Right lobe of liver (tissue), 6 donors: ENCODE measurements around the gene ELOA. TPM values are rescaled to one million over a fixed set of nuclear protein-coding genes. Genes with fewer than 3 reads are reported as not detected.

Source experiments
- ATAC-seq, 4 donors: fragments of 200-7000 bp; cut with Tn5 transposase; one replicate each; pipeline ENCODE4 v1.9.1; 2020; ENCODE audit warnings: mild to moderate bottlenecking in 4 of 4, moderate library complexity in 4 of 4
- DNase-seq, 3 donors: peaks; one replicate each; pipeline ENCODE4 v3.0.0-alpha.2; 2020
- H3K27ac ChIP-seq, 3 donors: fragments of 200-600 bp; one replicate each; pipeline ENCODE4 v1.8.0; 2022
- H3K27me3 ChIP-seq, 2 donors: fragments of 200-600 bp; one replicate each; pipeline ENCODE4 v1.8.0; 2022
- H3K36me3 ChIP-seq, 4 donors: fragments of 200-600 bp; sonication (generic) in 1 of 4; one replicate each; pipeline versions ENCODE4 v1.5.1 to v1.8.0; 2017 to 2022; ENCODE audit warnings: control low read depth in 1 of 4
- H3K4me1 ChIP-seq, 4 donors: fragments of 200-600 bp; sonication (generic) in 1 of 4; one replicate each; pipeline versions ENCODE4 v1.5.1 to v1.8.0; 2017 to 2022; ENCODE audit warnings: control low read depth in 1 of 4
- H3K4me3 ChIP-seq, 3 donors: fragments of 200-600 bp; one replicate each; pipeline ENCODE4 v1.8.0; 2022
- H3K9me3 ChIP-seq, 4 donors: fragments of 200-600 bp; sonication (generic) in 1 of 4; one replicate each; pipeline versions ENCODE4 v1.5.1 to v1.8.0; 2017 to 2022; ENCODE audit warnings: control low read depth in 1 of 4
- CTCF ChIP-seq, 4 donors: fragments of 200-600 bp in 3 of 4; fragments of 450-650 bp in 1 of 4; IDR thresholded peaks; one replicate each; pipeline versions ENCODE4 v1.5.1 to v1.8.0; 2016 to 2022; ENCODE audit warnings: antibody characterized with exemption in 4 of 4, mild to moderate bottlenecking in 2 of 4
- POLR2A ChIP-seq: fragments of 450-650 bp; IDR thresholded peaks from one replicate; pipeline ENCODE4 v1.6.1; 2017; ENCODE audit warnings: antibody characterized with exemption, mild to moderate bottlenecking
- WGBS: methylation state at CpG from one replicate; pipeline ENCODE4 v1.1.6; 2018; ENCODE audit warnings: low coverage, low lambda C conversion rate; ENCODE audit not compliant: insufficient coverage; ENCODE audit errors: missing lambda C conversion rate; 5-methylcytosine and 5-hydroxymethylcytosine counted together
- intact Hi-C, 2 donors: fragments of 100-400 bp; cut with DNase I; formaldehyde crosslinking; loops; one replicate each; pipeline versions ENCODE4 v1.11.2 to v1.14.1; 2022
- total RNA-seq, 6 experiments: library from RNA; depleted of rRNA in 2 of 6; stranded (reverse); fragments of >200 nt in 2 of 6; fragmentation: NEBNext Ultra II Directional in 3 of 6; extraction: Animal tissue kit (Norgen Biotek cat#: 25700) in 3 of 6; gene quantifications; one replicate each; pipeline versions ENCODE4 v1.1.0 to v1.2.4, GENCODE V29; 2016 to 2023
- donor health status: DM: no; HTN: yes; CAD: no.
- donor health status: DM: no; HTN: no; CAD: no.
- donor health status: DM: no; HTN: no; CAD: no.
- donor health status: DM: no; HTN: yes; CAD: no.
- donor health status: DM: no; HTN: yes; CAD: no.

ELOA gene
- total RNA-seq, 6 experiments from 2014 or later = 21.1 to 42.2 (median 36.1) TPM

- peaks cover 0 to 34% (median 14%) of the 10 kb centered on the region in 4 donors for H3K4me1 ChIP-seq
- H3K27me3 ChIP-seq = no peaks in the 10 kb centered on the region
- 100% methylated on average over 2 of the region's 7 CpGs for WGBS
- H3K4me3 ChIP-seq = peak overlapping the region; percentile 71 to 80 (median 76)
- H3K36me3 ChIP-seq = peaks cover 0 to 31% (median 4%) of the 10 kb centered on the region in 4 donors
- DNase-seq (no peak), ATAC-seq (no peak)
- no peaks in the 10 kb centered on the region for H3K9me3 ChIP-seq
- H3K27ac ChIP-seq = peak overlapping the region; percentile 89 to 96 (median 94)
- TF ChIP-seq POLR2A (no peak), CTCF (IDR thresholded peaks at IDR 0.05) (no peak)
- intact Hi-C loops = no loop called here
Measured at GRCh38 chr1:23799255-23799569, 55.9 kb downstream of the ELOA start.

GRCh38 chr1:23799570-23800399, 56.5 kb downstream of the ELOA start:
- Histone ChIP-seq H3K4me3 (peak overlapping the region; percentile 71 to 80 (median 76)), H3K9me3 (no peaks in the 10 kb centered on the region), H3K27ac (peak overlapping the region; percentile 89 to 96 (median 94)), H3K36me3 (peaks cover 0 to 31% (median 2%) of the 10 kb centered on the region in 4 donors), H3K27me3 (no peaks in the 10 kb centered on the region), H3K4me1 (peaks cover 0 to 36% (median 14%) of the 10 kb centered on the region in 4 donors)
- WGBS = no CpG with 5 or more reads among the region's 48 CpGs
- TF ChIP-seq POLR2A (peak; percentile 73), CTCF (IDR thresholded peaks at IDR 0.05) (no peak)
- ATAC-seq (peak; percentile 55 to 76 (median 68)), DNase-seq (peak; percentile 85 to 92 (median 90))
- intact Hi-C loops = loop anchor here in 1 of 2 donors (10.0 kb wide), 1 partner anchor 65 kb away; the partner anchor contains the start of gene FUCA1

GRCh38 chr1:23800400-23801337, 57.4 kb downstream of the ELOA start, which contains the start of gene GALE:
GALE (minus strand) TSS chr1:23800754; CDS start chr1:23799007, 1,747 bp downstream.
- TF ChIP-seq CTCF (IDR thresholded peaks at IDR 0.05) (no peak), POLR2A (peak; percentile 80)
- Histone ChIP-seq H3K36me3 (peaks cover 0 to 28% (median 2%) of the 10 kb centered on the region in 4 donors), H3K27me3 (no peaks in the 10 kb centered on the region), H3K27ac (peak within 1 kb of the TSS; percentile 89 to 96 (median 94)), H3K4me1 (peaks cover 0 to 45% (median 14%) of the 10 kb centered on the region in 4 donors), H3K4me3 (peak within 1 kb of the TSS; percentile 71 to 80 (median 76)), H3K9me3 (no peaks in the 10 kb centered on the region)
- DNase-seq = peak; percentile 97 to 99 (median 99)
- 1% methylated on average over 13 of the region's 82 CpGs for WGBS
- intact Hi-C loops = loop anchor here in 1 of 2 donors (10.0 kb wide), 1 partner anchor 64 kb away; the partner anchor contains the start of gene FUCA1
- peak; percentile 79 to 90 (median 85) for ATAC-seq

GRCh38 chr1:23801338-23801748, 58.1 kb downstream of the ELOA start:
- Histone ChIP-seq H3K4me1 (peaks cover 0 to 51% (median 14%) of the 10 kb centered on the region in 4 donors), H3K36me3 (peaks cover 0 to 24% (median 2%) of the 10 kb centered on the region in 4 donors), H3K9me3 (no peaks in the 10 kb centered on the region), H3K4me3 (peak overlapping the region; percentile 71 to 80 (median 76)), H3K27ac (peak overlapping the region; percentile 89 to 96 (median 94)), H3K27me3 (no peaks in the 10 kb centered on the region)
- TF ChIP-seq POLR2A (no peak), CTCF (IDR thresholded peaks at IDR 0.05) (no peak)
- WGBS = 27% methylated on average over 8 of the region's 19 CpGs
- peak; percentile 14 to 49 (median 46) for ATAC-seq
- DNase-seq = peak; percentile 52 to 82 (median 79)
- intact Hi-C loops = loop anchor here in 1 of 2 donors (10.0 kb wide), 1 partner anchor 63 kb away; the partner anchor contains the start of gene FUCA1
